Measurements from ENCODE around the gene IDUA.

Gene IDUA

GRCh38 chr4:1017706-1018105 is 30.9 kb downstream of the IDUA start:
- DNase-seq: no peak

GRCh38 chr4:1018147-1019020 is 31.5 kb downstream of the IDUA start:
- no peak for DNase-seq

DNA sequence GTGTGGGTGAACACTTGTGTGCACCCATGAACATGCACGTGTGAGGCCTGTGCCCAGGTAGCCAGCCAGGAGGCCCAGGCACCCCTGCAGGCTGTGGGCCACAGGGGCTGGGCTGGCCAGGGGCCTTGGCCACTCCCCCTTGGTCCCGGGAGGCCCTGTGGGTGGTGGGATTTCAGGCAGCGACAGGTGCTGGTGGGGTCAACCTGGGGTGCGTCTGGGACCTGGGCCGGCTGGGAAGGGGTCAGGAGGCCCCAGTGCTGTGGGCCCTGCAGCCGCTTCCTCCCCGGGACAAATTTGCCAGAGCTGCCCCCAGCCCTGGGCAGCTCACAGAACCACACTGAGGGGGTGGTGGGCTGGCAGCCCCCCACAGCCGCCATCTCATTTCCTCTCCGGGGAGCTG is 32.5 kb downstream of the IDUA start:
- no peak for DNase-seq

DNA sequence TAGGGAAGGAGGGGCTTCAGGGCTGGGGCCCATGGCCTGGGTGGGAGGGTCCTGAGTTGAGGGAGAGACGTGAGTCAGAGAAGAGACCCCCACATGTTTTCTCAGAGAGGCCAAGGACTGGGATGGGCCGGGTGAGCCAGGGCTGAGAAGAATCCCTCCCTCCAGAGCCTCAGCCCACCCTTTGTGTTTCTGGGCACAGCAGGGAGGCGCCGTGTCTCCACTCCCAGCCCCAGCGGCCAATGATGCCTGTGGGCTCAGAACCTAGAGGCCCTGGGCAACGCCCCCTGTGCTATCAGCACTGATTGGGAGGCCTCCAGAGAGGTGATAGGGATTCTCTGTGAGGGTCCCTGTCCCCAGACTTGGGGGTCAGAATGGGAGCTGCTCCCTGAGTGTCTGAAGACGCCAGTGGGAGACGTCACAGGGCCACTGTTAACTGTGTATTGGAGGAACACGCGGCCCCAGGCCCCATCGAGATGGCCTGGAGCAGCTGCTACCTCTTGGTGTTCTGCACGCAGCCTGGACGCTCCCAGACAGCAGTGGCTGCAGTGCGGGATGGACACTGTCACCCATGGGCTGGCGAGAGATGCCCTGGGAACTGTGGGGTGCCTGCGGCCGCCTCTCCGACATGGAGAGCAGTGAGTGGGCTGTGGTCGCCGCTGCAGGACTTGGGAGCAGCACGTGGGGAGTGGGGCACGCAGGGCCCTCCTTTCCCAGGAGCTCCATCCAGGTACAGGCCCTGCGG is 33.1 kb downstream of the IDUA start:
- no peak for DNase-seq

- no peak for DNase-seq
Observed at GRCh38 chr4:1021386-1022050, 34.7 kb downstream of the IDUA start.

DNA sequence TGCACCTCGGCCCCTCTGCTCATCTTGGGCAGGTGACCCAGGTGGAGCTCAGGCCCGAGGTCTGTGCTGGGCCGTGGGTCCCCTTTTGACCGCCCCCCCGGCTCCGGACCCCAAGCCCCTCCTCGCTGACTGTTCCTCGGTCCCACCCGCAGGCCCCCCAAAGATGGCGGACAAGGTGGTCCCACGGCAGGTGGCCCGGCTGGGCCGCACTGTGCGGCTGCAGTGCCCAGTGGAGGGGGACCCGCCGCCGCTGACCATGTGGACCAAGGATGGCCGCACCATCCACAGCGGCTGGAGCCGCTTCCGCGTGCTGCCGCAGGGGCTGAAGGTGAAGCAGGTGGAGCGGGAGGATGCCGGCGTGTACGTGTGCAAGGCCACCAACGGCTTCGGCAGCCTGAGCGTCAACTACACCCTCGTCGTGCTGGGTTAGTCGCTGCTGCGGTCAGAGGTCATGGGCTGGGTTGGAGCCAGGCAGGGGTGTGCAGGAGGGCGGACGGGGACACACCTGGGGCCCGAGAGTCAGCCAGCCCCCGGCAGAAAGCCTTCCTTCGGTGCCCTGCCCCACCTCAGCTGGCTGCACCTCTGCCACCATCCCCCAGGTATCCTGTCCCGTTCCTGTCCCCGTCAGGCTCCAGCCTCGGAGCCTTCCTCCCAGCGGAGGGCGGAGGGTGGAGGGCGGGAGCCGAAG is 35.4 kb downstream of the IDUA start:
- DNase-seq: no peak

GRCh38 chr4:1022739-1023066 is 35.9 kb downstream of the IDUA start:
- DNase-seq: no peak

- DNase-seq: no peak
Observed at GRCh38 chr4:1023075-1023640, 36.3 kb downstream of the IDUA start.

DNA sequence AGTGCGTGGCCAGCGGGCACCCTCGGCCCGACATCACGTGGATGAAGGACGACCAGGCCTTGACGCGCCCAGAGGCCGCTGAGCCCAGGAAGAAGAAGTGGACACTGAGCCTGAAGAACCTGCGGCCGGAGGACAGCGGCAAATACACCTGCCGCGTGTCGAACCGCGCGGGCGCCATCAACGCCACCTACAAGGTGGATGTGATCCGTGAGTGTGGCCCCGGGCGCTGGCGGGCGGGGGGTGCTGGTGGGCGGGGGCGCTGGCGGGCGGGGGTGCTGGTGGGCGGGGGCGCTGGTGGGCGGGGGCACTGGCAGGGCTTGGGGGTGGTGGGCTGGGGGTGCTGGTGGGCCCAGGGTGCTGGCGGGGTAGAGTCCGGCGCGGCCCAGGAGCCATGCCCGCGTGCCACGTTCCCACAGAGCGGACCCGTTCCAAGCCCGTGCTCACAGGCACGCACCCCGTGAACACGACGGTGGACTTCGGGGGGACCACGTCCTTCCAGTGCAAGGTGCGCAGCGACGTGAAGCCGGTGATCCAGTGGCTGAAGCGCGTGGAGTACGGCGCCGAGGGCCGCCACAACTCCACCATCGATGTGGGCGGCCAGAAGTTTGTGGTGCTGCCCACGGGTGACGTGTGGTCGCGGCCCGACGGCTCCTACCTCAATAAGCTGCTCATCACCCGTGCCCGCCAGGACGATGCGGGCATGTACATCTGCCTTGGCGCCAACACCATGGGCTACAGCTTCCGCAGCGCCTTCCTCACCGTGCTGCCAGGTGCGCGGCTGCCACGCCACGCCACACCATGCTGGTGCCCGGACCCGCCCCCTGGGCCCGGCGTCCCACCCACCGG is 37.3 kb downstream of the IDUA start:
- DNase-seq: no peak

DNA sequence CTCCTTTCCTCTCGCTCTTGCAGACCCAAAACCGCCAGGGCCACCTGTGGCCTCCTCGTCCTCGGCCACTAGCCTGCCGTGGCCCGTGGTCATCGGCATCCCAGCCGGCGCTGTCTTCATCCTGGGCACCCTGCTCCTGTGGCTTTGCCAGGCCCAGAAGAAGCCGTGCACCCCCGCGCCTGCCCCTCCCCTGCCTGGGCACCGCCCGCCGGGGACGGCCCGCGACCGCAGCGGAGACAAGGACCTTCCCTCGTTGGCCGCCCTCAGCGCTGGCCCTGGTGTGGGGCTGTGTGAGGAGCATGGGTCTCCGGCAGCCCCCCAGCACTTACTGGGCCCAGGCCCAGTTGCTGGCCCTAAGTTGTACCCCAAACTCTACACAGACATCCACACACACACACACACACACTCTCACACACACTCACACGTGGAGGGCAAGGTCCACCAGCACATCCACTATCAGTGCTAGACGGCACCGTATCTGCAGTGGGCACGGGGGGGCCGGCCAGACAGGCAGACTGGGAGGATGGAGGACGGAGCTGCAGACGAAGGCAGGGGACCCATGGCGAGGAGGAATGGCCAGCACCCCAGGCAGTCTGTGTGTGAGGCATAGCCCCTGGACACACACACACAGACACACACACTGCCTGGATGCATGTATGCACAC is 38.2 kb downstream of the IDUA start:
- DNase-seq: no peak

- DNase-seq: no peak
Observed at GRCh38 chr4:1026115-1026514, 39.3 kb downstream of the IDUA start.

GRCh38 chr4:1027219-1027914 is 40.5 kb downstream of the IDUA start:
- DNase-seq: no peak

DNA sequence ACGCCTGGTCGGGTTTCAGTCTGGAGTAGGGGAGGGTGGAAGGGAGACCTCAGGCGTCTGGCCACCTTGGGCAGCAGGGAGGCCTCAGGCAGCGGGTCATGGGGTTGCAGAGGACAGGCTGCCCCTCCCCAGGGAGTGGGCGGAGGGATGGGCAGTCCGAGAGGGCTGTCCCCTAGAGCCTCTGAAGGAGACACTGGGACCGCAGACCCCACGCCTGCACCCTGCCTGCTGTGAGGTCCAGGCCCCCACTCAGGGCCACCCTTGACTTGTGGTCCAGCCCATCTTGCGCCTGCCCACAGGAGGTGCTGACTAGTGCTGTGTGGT is 41.0 kb downstream of the IDUA start:
- DNase-seq: no peak

DNA sequence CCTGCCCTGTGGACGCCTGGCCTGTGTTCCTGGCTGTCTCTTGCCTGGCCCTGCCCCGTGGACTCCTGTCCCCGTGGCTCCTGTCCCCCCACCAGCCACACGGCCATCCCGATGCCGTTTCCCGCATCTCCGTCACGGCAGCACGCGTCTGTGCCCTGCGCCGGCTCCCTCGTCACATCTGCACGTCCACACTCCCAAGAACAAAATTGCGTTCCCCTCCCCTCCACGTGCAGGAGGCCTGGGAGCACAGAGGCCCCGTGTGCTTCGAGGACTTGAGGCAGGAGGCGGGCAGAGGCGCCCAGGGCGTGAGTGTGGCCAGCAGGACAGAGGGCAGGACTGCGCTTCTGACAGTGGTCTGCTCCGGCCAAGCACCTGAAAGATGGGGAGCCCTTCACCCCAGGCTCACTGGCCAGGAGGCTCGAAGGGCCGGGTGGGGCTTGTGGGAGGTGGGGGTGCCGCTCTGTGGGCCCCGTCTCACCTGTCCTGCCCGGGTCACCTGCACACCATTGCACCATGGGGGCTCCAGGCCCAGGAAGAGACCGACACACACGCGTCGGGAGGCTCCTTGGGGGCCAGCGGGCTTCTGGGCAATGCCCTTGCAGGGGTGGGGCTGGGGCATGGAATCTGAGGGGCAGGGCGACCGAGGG is 41.9 kb downstream of the IDUA start:
- no peak for DNase-seq

- DNase-seq: no peak
Observed at GRCh38 chr4:1029529-1029928, 42.7 kb downstream of the IDUA start.

- no peak for DNase-seq
Observed at GRCh38 chr4:1030031-1030430, 43.2 kb downstream of the IDUA start.

DNA sequence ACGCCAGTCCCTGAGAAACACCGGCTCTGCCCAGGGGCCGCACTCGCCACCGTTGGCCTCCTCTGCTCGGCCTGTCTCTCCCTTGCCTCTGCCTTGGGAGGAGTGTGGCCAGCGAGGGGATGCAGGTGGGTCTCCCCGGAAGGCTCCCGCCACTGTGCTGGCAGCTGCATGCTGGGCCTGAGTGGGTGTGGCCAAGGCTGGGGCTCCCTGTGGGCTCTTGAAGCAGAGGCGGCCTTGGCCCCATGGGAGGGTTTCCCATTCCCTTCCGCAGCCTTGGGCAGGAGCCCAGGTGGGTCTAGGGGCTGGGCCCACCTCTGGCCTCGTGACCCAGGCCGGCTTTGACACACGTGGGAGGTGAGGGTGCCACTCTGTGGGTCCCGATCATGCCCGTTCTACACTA is 43.7 kb downstream of the IDUA start:
- DNase-seq: no peak

- DNase-seq: no peak
Observed at GRCh38 chr4:1031346-1031745, 44.5 kb downstream of the IDUA start.

GRCh38 chr4:1031956-1032795 is 45.3 kb downstream of the IDUA start:
- DNase-seq: no peak
